NCI-H1092 (cell line): ENCODE results near the gene FMN1.

Experiments
- DNase-seq: peaks from one replicate; lab custom pipeline; 2025; lab: John Stamatoyannopoulos, UW

FMN1 gene

DNA sequence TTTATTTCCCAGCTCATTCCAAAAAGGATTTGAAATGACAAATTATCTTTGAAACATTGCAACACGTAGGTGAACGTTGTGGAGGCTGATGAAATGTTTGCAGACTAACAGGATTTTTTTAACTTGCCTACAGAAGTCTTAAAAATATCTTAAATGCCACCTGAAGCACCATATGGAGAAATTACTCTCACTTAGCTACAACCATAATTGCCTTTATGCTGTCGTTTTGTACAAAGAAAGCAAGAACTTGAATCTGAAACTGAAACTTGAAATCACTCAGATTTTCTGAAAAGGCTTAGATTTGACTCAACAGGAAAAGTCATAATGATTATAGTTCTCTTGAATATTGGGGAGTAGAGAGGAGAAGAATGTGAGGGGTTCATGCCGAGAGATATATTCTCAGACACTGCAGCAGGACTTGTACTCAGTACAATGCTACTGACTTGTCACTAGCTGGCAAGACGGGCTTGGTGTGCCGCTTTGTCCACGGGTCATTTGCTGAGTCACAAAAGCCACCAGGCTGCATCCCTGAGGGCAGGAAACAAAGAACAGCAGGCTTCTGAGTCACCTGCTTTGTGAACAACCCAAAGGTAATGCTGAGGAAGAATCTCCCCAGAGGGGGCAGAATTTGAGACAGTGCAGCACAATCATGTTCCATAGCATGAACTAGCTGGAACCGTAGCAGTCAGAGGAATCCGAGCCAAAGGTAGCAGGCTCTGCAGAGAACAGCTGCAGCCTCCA is 7.1 kb upstream of the FMN1 start:
- no peak for DNase-seq

DNA sequence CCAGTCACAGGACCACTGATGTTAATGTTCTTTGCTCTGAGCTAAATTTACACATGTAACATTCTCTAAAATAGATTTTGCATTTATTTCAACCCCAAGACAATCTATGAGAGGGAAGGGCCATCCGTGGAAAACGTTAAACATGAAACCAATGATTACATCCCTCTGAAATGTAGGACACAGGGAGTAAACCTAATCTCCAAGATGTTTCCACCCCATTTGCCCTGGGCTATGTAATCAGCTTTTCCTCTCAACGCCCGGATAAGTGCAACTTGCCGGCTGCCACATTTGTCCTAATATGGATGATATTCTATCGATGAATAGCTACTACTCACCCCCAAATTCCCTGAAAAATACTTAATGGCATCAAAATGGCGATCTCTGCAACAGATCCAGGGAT is 6.4 kb upstream of the FMN1 start:
- DNase-seq, result no peak

DNA sequence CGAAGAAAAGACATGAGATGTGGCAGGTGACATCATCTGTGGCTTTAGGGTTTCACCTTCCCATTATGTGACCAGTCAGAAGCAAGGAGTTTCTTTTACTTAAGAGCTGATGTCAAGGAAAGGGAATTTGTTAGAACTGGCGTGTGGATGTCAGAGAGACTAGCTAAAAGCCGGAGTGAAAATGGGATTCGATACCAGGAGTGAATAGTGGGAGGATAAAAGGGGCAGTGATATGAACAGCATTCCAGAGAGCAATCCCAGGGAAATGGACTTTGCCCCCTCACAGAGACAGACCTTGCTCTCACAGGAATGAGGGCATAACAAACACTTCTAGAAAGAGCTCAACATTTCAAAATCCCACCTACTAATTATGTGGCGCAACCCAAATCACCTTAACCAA is 5.9 kb upstream of the FMN1 start:
- DNase-seq, result no peak

DNA sequence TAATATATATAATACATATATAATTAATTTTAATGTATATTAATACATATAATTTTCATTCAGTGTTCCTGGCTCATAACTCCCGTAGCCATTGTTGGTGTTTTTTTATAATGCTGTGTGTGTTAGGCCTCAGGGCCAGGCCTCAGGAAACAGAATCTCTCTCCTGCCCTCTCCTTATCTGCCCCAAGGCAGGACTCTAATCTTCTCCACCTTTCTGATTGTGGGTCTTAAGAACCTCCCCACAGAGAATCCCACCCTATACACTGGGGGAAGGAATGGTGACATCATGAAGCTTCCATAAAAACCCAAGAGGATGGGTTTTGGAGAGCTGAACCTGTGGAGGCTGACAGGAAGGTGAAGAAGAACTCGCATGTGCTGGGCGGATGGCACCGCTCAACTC is 4.0 kb upstream of the FMN1 start:
- no peak for DNase-seq

DNA sequence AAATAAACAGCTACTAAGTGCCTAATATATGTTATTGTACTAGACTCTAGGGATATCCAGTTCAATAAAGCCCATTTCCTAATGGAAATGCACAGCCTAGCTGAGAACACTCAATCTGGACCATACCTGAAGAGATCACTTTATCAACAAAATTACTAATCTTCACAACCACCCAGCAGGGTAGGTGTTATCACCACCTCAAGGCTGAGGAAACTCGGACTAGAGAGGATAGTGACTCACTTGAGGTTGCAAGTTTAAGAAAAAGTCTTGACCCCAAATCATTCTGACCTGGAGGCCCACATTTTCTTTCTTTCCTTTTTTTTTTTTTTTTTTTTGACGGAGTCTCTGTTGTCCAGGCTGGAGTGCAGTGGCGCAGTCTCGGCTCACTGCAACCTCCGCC is 3.1 kb upstream of the FMN1 start:
- DNase-seq, result no peak

DNA sequence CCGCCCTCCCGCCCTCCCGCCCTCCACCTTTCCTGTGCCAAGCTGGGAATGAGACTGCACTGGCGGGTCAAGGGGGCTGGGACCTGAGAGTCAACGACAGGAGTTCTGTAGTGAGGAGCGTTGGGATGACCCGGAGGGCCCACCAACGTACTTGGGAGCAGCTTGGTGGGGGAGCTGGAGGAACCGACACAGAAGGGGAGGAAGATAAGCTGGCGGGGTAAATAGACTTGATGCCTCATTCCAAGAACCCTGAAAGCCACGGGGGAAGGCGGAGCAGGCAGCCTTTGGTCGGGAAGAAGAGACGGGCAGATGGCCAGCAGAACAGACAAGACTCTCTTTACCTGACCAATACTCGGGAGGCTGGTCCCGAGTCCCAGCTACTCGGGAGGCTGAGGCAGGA is 277 bp downstream of the FMN1 start:
- DNase-seq, result no peak

DNA sequence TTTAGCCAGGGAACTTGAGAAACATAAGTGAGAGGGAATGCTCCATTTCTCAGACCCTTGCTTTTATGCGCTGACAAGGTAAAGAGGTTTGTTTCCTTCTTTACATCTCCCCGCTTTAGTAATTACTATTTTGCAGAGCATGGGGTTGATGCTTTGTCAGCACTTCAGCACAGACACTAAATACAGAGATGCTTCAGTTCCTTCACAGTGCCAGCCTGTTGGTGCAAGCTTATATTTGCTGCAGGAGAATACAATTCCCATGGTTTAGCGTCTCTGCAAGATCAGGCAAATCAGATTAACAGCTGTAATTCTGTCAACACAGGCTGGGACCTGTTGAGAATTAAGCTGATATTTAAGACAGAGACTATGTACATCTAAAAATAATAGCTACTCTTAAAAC is 2.9 kb downstream of the FMN1 start:
- DNase-seq, result no peak

DNA sequence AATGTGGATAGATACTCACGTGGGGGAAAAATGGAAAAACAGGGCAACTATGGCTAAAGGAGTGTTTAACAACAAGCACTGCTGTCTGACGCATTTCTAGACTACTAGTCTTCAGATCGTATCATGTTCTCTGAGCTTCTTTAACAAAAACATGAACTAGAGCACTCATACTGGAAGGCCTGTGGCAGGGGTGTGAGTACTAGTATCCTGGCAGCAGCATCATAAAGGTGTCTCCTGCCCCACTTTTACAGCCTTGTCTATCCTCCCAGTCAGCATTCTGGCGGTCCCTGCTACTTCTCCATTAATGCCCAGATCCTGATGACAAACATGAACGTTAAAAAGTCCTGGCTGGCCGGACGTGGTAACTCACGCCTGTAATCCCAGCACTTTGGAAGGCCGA is 4.0 kb downstream of the FMN1 start:
- no peak for DNase-seq

DNA sequence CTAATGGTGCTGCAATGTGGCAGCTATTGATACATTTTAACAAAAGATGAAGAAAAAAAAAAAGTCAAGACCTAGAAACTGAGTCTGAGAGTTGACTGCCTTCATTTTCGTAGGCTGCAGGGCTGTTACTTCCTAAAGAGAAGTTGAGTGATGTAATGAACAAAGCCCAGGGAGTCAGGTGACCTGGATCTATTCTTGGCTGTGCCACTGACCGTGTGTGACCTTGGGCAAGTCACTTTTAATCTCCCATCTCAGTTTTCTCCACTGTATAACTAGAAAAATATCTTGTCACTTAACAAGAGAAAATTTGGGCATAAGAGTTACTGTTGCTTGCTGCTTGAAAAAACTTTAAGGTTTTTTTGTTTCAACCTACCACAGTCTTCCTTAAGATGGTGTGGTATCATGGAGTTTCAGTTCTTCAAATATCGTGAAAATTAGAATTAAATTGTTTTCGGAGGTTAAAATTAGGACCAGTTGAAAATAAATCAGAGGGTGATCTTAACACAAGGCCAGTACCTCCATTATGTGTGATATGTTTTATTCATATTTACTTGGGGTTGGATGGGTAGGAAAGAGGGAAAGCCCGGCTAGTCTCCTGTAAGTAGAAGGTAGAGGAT is 5.8 kb downstream of the FMN1 start:
- DNase-seq, result no peak

DNA sequence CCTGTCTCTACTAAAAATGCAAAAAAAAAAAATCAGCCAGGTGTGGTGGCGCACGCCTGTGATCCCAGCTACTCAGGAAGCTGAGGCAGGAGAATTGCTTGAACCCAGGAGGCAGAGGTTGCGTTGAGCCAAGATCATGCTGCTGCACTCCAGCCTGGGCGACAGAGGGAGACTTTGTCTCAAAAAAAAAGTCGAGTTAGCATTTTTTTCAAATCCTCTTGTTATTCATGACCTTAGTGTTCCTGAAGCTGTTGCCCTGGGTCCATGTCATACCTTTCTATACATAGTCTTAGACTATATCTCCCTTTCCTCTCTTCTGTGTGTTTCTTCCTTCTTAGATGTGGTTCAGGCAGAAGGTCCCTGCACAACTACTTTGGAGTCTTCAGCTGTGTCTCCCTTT is 6.4 kb downstream of the FMN1 start:
- no peak for DNase-seq

DNA sequence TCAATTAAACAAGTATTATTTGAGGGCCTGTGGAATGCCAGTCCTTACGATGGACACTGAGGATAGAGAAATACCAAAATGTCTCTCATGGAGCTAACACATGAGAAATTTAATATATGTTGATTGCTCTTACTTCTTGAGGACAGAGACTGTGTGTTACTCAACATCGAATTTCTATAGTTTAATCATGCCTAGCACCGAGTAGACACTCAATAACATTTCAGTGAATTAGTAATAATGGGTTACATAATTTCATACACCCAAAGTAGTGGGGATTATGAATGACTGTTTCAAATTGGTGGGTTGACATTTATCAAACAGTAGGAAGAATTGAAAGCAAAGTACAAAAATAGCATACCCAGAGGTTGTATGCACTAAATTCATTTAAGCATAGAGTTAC is 11.2 kb downstream of the FMN1 start:
- no peak for DNase-seq

DNA sequence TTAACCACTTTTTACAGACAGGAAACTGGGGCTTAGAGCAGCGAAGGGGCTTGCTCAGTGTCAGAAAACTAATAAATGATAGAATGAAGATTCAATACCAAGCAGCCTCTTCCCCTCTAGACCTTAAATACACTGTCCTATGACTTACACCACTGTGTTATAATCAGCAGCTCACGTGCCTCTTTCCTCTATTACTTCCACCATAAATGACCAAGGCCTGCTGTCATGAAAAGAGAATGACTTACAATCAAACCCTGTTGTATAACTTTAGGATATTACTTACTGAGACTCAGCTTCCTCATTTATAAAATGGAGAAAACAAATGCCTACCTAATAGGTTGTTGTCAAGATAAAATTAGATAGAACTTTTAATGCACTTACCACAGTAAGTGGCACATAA is 11.6 kb downstream of the FMN1 start:
- DNase-seq, result no peak

DNA sequence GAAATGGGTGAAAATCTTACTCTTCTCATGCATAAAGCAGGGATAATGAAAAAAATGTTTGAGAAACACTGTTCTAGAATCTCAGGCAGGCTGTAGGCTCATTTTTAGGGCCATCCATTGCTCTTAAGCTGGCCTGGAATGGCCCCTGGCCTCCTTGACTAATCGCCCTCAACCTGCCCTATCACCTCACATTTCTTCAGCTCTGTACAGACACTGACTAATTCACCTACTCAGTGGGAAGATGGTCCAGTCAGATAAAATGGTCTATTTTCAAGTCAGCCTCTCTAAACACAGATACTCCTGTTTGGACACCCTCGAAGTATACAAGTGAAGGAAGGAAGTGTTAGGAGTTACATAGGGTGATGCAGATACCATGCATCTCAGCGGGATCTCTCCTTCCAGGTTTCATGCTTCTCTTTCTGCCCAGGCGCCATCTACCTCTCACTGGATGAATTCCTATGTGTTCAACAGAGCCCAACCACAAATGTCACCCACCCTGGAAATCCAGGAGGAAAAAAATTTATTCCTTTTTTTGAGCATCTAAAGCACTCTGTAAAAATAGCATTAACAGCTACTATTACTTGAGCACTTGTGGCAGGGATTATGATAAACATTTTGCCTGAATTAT is 12.1 kb downstream of the FMN1 start:
- DNase-seq, result no peak

DNA sequence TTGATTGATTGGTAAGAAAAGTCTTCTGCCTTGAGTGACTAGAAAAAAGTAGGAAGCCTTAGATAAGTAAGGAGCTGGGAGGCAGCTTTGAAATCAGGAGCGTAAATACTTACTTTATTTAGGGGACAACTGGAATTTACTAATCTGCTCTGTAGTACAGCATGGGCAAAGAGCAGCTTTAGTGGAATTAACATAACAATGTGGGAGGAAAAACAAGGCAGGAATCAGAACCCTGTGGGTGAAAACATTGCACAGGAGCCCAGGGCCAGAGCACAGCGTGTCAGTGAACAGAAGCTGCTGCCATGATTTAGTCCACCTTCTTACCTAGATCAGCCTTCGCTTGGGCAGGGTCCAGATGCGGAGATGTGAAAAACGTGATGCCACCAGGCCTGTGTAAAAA is 14.6 kb downstream of the FMN1 start:
- no peak for DNase-seq

DNA sequence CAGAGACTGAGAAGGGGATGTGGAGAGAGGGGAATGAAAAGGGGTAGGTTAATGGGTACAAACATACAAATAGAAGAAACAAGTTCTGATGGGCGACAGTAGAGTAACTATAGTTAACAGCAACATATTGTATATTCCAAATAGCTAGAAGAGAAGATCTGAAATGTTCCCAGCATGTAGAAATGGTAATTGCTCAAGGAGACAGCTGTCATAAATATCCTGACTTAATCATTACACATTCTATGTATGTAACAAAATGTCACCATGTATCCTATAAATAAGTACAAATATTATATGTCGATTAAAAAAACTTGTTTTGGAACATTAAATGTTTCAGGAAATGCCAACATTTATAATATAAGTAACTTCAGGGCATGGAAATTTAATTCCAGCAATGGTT is 23.3 kb downstream of the FMN1 start:
- no peak for DNase-seq

DNA sequence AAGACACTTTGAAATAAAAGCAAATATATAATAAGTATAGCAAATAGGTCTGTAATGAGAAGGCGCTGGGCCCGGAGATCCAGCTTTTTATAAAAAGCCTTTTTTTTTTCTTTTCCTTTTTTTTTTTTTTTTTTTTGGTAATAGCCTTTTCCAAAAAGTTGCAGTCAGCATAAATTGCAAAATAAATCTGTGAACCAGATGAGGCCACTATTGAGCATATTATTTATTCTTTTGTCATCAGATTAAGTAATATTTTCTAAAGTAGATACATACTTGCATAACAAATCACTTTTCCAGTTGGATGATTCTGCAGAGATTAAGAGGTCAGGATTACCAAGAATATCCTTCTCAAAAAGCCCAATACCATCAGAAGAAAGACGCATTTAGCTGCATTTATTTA is 24.9 kb downstream of the FMN1 start:
- no peak for DNase-seq

DNA sequence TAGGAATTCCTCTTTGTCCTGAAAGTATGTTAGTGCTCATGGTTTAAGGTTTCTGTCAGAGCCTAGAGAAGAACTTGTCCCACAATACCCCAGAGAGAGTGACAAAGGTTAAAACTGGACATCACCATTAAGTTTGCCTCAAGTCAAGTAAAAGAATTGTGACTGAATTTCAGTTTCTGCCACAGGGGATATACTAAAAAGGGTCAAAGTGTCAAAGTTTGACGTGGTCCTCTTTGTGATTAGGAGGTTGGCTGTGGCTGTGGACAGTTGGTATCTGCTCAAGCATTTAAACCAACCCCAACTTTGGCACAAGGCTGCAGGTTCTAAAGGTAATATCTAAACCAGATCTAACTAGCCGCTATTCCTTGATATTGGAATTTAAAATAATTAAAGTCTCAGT is 26.1 kb downstream of the FMN1 start:
- DNase-seq, result no peak

DNA sequence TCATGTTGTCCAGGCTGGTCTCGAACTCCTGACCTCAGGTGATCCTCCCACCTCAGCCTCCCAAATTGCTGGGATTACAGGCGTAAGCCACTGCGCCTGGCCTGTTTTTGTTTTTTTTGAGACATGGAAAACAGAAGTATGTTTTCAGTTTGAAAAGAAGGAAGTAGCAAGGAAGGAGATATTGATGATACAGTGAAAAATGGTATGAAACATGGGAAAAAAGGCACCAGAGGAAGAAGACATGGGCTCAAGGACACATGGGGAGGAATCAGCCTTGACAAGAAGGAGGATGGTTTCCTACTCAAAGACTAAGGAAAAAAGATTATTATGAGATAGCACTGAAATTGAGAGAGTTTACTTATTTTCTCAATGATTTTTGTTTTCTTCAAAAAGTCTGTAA is 30.7 kb downstream of the FMN1 start:
- DNase-seq, result no peak

DNA sequence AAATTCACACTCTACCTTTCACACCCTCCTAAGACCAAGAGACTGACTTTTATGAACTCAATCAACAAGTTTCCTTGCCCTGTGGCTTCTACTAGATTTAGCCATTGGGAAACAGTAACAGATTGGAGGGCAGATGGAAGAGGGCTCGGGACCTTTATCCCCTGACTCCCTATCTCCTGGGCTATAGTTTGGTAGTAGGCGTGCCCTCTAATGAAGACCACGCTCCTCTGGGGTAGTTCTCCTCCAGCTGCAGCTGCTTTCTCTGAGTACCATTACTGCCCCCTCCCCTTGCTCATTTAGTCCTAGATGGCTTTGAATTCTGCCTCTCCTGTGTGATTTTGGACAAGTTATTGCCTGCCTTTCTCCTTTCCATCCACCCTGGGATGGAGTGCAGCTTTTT is 33.3 kb downstream of the FMN1 start:
- DNase-seq, result no peak

DNA sequence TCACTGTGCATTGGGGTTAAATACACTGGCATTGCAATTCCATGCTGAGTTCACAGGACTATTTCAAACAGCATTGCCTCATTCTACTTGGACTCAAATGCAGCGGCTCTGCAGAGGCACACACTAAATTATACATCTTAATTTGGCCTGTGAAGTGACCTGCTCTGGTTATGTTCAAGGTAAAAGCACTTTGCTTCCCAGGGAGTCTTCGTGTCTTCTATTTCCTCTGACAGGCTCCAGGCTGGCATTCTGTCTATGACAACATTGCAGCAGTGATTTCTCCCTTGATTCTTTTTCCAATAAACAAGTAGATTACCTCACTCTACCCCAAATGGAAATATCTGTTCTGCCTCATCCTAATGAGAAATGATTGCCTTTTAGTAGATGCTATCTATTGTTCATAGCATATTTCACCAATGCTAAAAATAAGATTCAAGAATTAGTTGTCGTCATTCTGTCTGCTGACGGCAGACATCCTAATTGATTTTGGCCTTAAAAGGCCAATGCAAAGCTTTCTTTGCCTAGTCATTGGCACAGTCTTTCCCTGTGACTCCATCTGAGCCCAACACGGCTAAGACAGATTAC is 33.8 kb downstream of the FMN1 start:
- DNase-seq, result no peak

DNA sequence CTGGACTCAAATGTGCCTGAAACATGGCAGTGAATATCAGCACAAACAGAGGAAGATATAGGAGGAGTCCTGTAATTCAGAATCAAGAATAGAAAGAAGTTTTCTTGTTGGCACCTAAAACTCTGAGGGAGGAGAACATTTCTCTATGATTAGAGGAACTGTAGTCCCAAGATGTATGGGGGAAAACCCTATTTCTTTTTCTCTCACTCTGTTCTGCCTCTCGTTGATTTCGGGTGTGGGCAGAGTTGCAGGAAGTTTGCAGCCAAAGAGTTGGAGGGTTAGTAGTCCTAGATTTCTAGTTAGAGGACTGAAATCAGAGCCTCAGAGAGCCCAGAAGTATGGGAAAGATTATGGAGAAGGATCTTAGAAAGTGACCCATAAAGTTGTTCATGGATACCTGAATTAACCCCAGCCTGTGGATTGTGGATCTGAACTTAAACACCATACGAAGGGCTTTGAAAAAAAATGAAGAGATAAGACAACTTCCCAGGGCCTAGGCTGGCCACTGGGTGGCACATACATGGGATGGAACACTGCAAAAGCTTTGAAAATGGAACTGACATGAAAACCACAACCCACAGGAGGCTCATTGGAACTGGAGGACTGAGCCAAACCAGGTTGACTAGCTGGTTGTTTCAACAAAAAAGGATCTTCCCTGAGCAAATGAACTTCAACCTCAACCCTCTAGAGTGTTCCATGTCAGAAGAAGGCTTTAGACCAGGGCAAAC is 34.6 kb downstream of the FMN1 start:
- no peak for DNase-seq

DNA sequence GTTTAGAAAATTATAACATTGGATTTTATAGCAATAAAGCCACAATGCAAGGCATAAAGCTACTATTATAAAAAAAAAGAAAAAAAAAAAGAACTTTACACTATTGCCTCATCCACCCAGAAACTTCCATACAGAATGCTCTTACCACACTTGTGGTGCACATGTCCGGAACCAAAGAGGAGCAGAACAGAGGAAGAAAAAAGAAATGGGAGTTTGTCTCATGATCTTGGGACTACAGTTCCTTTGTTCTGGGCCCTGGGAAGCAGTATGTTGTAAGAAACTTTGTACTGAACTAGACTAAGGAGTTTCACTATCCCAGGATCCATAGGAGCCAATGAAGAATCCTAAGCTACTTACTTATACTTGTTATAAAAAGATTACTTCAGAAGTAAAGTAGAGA is 36.1 kb downstream of the FMN1 start:
- no peak for DNase-seq
